Renal cortical epithelial cell (primary cell): ENCODE results near the gene SYNGR3. TPM values are rescaled to one million over a fixed set of nuclear protein-coding genes. Genes with fewer than 3 reads are reported as not detected.
A peak's percentile ranks its signal among the peaks of the same experiment; 100 is the strongest.
"Not testable (repeated sequence)": the region's sequence is repeated elsewhere in the genome, so short reads cannot be mapped to it uniquely, and the experiment has no call there.

ENCODE experiments used
- DNase-seq: peaks from one replicate; pipeline ENCODE4 v3.0.0-alpha.2; 2011; ENCODE audit warnings: low read depth
- total RNA-seq: library from RNA; depleted of rRNA; stranded (reverse); fragments of >200 nt; gene quantifications from 2 replicates; pipeline ENCODE4 v1.2.3, GENCODE V29; 2014

SYNGR3 gene
- total RNA-seq, 1 donor from 2014 or later: 2.0 TPM

DNA sequence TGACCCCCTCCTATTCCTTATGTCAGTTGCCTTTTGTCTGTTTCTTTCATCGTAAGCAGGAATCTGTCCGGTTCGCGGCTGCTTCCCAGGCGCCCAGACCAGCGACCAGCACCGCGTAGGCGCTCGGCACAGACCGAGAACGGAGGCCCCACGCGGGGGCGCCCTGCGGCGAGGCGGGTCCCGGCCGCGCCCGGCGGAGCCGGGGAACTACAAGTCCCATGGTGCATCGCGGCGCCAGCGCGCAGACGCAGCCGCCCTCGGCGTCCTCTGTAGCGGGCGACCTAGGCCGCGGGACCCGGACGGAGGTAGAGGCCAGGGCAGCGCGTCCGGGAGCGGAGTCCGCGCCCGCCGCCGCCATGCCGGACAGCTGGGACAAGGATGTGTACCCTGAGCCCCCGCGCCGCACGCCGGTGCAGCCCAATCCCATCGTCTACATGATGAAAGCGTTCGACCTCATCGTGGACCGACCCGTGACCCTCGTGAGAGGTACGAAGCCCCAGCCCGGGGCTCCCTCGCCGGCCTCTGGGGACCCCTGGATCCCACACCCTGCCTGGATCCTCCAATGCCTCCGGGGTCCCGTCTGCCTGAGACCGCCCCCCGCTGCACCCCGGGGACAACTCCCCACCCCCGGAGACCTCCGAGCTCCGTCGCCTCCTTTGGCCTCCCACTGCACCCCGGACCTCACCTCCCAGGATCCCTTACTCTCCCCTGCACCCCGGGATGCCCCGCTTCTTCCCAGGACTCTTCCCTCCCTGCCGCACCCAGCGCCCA, 30.3 kb upstream of the SYNGR3 start, which contains the start of gene NDUFB10:
Gene NDUFB10 (plus strand): TSS at position 270 of the 771 bp plus-strand sequence. CDS start 87 bp downstream, at position 357.
- DNase-seq: peak; percentile 66

DNA sequence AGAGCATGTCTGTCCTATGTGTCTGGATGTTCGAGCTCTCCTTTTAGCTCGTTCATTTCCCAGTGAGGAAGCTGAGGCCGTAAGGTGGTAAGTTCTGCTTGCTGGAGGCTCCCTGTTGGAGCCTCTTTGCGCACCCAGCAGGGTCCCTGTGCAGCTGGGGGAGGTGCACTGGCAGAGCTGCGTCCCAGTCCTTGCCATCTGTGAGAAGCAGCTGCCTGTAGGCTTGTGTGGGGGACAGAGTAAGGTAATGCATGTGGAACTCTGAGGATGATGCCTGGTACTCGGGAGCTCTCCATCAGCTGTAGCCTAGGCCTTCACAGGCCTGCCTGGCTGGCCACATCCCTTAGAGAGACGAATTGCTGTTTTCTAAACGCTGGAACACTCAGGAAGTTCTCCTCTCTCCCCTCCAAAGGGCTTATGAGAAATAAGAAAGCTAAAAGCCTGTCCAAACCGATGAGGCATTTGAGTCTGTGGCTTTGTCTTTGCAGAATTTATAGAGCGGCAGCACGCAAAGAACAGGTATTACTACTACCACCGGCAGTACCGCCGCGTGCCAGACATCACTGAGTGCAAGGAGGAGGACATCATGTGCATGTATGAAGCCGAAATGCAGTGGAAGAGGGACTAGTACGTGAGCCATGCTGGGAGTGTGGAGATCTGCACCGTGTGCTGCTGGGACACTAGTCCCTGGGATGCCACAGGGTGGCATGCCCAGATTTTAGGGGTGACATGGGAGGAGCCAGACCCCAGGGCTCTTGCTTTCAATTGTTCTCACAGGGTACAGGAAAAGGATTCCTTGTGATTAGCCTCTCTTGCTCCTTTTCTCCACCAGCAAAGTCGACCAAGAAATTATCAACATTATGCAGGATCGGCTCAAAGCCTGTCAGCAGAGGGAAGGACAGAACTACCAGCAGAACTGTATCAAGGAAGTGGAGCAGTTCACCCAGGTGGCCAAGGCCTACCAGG, 28.8 kb upstream of the SYNGR3 start:
- no peak for DNase-seq

DNA sequence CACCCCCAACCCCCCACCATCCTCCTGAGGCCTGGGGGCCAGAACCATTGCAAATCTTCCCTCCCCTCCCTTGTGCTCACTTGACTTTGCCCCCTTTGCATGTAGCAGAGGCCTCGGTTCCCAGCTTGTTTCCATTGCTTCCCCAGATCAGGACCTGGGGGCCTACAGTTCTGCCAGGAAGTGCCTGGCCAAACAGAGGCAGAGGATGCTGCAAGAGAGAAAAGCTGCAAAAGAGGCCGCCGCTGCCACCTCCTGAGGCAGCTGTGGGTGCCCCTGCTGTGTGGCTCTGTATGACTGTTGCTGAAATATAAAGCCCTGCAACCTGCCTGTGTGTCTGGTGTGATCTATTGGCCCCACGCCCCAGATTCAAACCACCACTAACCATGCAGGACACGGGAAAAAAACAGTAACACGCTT, 28.1 kb upstream of the SYNGR3 start:
- no peak for DNase-seq

DNA sequence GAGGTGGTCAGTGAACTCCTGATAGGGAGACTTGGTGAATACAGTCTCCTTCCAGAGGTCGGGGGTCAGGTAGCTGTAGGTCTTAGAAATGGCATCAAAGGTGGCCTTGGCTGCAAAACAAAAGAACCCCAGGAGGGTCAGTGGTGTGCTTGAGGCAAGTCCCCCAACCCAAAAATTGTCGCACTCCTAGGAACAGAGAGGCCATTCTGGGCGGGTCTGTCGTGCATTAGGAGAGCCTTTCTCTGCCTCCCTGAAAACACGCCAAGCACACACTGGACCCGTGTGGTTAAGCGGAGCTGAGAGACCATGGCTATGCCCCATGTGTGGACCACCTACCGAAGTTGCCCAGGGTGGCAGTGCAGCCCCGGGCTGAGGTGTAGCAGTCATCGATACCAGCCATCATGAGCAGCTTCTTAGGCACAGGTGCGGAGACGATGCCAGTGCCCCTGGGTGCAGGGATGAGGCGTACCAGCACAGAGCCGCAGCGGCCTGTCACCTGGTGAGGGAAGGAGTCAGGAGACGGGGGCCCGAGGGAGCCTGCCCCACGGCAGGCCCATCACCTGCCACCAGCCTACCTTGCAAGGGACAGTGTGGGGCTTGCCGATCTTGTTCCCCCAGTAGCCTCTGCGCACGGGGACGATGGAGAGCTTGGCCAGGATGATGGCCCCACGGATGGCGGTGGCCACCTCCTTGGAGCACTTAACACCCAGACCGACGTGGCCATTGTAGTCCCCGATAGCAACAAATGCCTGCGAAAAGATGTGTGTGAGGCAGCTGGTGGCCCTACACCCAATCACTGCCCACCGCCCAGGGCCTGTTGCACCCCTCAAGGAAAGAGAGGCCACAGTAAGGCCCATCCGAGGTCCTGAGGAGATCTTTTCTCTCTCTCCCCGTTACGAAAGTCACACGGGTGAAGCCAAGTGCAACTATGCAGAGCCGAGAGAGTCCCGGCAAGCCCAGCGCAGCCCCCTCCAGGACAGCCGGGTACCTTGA, 27.3 kb upstream of the SYNGR3 start:
- DNase-seq: not testable (repeated sequence)

DNA sequence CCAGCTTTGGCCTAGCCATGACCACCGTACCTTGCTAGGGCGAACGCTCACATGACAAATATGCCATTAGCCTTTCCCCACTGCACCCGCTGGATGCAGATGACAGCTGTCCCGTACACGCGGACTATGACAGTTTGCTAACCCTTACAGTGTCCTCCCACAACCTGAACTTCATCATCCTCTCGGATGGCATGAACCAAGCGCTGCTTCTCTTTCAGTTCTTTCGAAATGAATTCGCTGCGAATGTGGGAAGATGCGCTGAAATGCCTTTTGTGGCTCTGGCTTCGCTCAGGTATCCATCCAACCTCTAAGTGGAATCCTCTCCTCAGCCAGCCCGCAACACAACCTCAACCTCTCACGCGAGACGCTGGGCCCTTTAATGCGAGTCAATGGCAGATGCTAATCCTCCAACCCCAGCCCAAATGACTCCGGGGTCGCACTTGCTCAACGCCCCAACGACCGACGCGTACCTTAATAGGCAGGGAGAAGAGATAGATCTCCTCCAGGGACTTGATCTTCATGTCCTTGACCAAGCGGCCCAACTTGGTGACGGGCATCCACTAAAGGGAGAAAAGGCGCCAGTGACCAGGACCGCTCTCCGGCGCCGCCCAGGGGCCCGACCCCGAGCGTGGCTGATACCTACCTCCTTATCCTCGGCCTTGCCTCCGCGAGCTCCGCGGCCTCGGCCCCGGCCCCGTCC, 25.8 kb upstream of the SYNGR3 start:
- no peak for DNase-seq

DNA sequence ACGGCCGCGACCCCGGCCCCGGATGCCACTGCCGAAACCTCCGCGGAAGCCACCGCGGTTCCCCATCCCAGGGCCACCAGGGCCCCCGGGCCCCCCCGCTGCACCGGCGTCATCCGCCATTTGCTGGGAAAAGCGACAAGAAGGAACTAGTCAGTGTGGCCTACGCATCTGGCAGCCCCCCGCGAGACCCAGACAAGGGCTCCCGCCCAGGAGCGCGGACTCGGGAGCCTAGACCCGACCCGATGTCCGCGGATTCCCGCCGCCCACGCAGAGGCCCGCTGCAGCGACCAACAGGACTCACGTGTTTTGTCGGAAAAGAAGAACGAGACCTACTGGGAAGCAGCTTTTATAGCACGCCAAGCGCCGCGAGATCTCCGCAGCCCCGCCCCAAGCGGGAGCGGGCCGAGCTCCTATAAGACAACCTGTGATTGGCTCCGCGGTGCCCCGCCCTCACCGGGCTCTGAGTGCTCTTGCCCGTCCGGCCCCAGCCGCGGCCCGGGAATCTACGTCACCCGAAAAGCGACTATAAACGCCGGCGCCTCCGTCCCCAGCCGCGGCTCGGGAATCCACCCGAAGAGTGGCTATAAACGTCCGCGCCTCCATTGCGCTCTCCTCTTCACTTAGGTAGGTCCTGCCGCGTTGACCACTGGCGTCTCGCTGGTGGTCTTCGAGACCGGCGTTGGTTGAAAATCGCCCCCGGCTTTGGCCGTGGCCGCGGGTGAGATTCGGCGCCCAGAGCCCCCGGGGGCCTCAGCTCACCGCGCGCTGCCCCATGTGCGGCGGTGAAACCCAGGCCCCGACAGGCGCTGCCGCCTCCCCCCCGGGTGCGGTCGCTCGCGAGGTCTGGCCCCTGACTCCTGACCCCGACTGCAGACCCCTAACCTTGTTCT, 25.0 kb upstream of the SYNGR3 start, which contains the start of gene RPS2:
Gene RPS2 (minus strand): TSS at position 321 of the 890 bp plus-strand sequence. CDS start 201 bp downstream, at position 120.
- DNase-seq: peak; percentile 93

DNA sequence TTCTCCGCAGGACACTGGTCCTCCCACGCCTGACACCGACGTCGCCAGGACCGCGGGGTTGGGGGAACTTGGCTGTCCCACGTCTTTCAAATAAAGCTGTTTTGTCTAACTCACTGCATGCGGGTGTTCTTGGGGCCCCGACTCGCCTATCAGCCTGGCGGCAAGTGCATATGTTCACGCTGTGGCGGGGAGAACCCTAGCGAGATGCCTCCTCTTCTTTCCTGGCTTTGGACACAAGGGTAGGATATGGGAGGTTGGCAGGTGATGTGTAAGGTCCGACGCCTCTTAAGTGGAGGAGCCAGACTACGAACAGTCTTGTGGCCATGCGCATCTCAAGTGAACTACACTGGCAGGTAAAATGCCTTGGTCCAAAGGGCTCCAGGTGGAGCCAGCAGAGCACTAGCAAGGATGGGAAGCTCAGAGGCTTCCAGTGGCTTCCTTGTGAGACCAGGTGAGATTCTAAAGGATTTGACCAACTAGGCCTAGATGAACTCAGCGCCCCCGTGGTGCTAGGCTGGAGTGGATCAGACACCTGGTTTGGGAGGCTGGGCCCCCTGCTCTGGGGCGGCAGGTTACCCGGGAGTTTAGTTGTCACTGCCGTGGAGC, 24.3 kb upstream of the SYNGR3 start:
- no peak for DNase-seq

DNA sequence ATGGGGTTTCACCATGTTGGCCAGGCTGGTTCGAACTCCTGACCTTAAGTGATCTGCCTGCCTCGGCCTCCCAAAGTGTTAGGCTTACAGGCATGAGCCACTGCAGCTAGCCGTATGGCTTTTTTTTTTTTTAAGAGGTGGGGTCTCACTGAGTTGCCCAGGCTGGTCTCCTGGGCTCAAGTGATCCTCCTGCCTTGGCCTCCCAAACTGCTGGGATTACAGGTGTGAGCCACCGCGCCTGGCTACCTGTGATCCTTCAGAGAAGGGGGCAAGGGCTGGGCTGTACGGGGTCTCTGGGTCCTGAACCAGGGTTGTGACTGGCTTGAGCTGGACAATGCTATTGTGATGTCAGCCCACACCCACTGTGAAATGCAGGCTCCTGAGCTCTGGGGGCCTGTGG, 23.3 kb upstream of the SYNGR3 start, which contains the start of gene RNF151:
Gene RNF151 (plus strand): TSS at position 397 of the 400 bp plus-strand sequence. CDS start 26 bp downstream, outside the sequence.
- DNase-seq: no peak

DNA sequence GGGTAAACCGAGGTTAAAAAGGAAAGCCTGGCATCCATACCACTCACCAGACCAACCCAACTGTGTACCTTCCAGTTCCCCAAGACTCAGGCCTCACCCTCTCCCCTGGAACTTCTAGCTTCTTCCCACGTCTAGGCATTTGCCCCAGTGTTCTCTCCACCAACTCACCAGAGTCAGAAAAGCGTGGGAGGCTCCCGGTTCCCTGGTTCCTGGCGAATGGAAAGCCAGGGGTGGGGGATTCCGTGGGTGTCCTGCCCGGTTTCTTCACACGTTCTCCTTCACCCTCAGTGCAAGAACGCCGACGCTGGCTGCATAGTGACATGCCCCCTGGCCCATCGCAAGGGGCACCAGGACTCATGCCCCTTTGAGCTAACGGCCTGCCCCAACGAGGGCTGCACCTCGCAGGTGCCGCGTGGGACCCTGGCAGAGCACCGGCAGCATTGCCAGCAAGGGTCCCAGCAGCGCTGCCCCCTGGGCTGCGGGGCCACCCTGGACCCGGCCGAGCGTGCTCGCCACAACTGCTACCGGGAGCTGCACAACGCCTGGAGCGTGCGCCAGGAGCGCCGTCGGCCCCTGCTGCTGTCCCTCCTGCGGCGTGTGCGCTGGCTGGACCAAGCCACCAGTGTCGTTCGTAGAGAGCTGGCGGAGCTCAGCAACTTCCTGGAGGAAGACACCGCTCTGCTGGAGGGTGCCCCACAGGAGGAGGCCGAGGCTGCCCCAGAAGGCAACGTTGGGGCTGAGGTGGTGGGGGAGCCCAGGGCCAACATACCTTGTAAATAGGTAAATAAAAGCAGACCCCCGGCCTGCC, 21.4 kb upstream of the SYNGR3 start:
- DNase-seq: no peak

DNA sequence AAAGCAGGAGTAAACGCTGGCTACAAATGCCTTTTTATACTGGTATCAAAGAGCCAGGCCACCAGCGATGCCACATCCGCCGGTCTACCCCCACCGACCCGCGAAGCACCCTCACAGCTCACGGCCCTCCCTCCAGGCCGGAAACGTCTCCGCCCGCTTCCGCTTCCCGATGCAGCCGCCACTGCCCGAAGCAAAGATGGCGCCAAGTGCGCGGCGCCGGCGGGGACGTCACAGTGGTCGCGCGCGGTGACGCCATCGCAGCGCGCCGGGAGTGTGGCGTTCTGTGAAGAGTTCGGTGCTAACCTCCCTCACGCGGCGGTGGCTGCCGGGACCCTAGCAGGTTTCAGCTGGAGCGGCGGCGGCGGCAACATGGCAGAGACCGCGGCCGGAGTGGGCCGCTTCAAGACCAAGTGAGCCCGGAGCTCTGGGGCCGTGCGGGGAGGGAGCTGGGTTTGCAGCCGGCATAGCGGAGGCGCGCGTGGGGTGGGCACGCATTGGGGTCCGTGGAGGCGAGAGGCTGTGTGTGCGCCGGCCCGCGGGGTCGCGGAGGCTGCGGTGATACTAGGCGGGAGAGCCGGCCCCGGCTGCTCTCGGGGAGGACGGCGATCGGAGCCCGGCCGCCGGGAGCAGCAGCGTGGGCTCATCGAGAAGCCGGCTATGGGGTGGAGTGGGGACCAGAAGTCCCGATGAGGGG, 17.8 kb upstream of the SYNGR3 start, which contains the start of gene TBL3:
Gene TBL3 (plus strand): TSS at position 258 of the 694 bp plus-strand sequence. CDS start 112 bp downstream, at position 370.
- DNase-seq: peak; percentile 77

DNA sequence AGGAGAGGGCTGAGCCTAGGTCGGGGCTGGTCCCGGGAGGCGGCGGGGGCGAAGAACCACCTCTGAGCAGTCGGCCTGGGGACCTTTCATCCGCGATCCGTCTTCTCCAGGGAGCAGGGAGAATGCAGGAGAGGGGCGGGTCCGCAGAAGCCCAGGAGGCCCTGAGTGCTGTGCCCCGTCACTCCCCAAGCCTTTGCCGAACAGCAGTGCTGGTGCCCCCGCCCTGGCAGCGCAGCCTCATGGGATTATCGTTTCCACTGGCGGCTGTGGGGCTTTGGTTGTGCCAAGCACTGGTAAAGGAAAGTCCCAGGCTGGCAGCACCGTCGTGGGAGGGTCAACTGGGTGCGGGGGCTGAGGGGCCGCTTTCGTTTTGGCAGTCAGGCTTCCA, 17.3 kb upstream of the SYNGR3 start:
- no peak for DNase-seq

DNA sequence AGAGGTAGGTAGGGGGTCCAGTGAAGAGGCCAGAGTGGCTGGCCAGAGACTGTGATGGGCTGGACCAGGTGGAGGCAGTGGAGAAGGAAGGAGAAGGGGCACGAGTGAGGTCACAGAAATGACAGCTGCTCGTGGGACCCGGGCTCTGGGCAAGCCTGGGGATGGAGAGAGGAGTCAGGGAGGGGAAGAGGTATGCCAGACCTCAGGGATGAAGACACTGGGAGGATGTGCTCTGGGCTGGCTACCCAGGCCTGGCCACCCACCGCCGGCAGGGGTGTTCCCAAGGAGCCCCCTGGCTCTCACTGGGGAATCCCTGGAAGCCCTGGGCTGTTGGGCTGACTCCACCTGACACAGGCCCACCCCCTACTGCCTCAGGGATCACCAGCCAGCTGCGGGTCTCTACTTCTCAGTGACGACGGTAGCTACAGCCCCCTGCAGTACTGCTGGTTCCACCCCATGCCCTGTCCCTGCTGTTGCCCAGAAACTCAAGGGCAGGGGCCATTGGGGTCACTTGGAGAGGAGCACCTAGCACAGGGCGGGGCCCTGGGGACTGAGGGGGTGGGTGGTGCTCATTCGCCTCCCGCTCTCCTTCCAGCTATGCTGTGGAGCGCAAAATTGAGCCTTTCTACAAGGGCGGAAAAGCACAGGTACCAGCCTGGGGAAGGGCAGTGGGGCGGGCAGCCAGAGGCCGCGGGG, 16.2 kb upstream of the SYNGR3 start:
- no peak for DNase-seq

DNA sequence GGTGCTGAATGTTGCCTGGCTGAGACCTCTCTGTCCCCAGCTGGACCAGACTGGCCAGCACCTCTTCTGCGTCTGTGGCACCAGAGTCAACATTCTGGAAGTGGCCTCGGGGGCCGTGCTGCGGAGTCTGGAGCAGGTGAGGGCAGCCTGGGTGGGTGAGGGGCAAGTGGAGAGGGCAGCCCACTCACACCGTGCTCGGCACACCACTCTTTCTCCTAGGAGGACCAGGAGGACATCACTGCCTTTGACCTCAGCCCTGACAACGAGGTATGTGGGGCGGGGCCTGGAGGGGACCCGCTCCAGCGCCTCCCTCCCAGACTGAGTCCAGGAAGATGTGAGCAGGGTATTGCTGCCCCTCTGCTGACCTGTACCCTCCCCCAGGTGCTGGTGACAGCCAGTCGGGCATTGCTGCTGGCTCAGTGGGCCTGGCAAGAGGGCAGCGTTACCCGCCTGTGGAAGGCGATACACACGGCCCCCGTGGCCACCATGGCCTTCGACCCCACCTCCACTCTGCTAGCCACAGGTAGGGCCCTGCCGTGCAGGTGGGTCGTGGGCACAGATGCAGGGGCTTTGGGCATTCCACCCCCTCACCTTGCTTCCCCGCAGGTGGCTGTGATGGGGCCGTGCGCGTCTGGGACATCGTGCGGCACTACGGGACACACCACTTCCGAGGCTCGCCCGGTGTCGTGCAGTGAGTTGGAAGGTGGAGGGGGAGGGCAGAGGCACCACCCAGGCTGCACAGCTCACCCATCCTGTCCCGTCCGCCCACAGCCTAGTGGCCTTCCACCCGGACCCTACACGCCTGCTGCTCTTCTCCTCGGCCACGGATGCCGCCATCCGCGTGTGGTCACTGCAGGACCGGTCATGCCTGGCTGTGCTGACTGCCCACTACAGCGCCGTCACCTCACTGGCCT, 15.4 kb upstream of the SYNGR3 start:
- DNase-seq: no peak

DNA sequence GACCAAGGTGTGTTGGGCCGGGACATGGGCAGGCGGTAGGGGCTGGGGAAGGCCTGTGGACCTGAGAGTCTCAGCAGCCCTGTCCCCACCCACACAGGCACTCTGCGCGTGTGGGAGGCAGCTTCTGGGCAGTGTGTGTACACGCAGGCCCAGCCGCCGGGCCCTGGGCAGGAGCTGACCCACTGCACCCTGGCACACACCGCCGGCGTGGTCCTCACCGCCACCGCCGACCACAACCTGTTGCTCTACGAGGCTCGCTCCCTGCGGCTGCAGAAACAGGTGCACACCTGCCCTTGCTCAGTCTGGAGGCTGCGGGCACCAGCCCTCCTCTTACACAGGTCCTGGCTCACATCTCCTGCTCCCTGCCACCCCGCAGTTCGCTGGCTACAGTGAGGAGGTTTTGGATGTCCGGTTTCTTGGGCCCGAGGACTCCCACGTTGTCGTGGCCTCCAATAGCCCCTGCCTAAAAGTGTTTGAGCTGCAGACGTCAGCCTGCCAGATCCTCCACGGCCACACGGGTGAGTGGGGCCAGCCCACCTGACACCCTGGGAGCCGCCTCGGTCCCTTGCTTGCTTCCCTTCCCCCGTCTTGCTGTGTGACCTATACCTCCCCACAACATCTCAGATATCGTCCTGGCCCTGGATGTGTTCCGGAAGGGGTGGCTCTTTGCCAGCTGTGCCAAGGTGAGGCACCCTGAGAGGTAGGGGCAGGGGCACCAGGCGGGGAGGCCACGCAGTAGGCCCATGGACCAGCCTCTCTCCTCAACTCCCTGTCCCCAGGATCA, 14.1 kb upstream of the SYNGR3 start:
- no peak for DNase-seq

DNA sequence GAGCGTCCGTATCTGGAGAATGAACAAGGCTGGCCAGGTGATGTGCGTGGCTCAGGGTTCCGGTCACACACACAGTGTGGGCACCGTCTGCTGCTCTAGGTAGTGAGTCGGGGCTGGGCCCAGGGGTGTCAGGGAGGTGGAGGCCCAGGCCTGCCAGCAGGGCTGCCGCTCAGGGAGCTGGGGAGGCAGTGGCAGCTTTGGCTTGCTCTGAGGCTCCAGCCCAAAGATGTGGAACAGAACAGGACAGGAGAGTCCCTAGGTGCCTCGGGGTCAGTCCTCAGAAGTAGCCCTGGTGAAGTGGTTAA, 13.6 kb upstream of the SYNGR3 start:
- DNase-seq: no peak
